ENCODE results near the gene SDK1.

Gene SDK1

GRCh38 chr7:4037877-4038276 lies 736.8 kb downstream of the SDK1 start:
- no peak overlapping the region for H3K4me3 ChIP-seq (ENCODE audit: low read depth, low read length)
- TF ChIP-seq, protein P1, sequence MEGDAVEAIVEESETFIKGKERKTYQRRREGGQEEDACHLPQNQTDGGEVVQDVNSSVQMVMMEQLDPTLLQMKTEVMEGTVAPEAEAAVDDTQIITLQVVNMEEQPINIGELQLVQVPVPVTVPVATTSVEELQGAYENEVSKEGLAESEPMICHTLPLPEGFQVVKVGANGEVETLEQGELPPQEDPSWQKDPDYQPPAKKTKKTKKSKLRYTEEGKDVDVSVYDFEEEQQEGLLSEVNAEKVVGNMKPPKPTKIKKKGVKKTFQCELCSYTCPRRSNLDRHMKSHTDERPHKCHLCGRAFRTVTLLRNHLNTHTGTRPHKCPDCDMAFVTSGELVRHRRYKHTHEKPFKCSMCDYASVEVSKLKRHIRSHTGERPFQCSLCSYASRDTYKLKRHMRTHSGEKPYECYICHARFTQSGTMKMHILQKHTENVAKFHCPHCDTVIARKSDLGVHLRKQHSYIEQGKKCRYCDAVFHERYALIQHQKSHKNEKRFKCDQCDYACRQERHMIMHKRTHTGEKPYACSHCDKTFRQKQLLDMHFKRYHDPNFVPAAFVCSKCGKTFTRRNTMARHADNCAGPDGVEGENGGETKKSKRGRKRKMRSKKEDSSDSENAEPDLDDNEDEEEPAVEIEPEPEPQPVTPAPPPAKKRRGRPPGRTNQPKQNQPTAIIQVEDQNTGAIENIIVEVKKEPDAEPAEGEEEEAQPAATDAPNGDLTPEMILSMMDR (IDR thresholded peaks at IDR 0.05; ENCODE audit: low read depth, low read length): no peak

DNA sequence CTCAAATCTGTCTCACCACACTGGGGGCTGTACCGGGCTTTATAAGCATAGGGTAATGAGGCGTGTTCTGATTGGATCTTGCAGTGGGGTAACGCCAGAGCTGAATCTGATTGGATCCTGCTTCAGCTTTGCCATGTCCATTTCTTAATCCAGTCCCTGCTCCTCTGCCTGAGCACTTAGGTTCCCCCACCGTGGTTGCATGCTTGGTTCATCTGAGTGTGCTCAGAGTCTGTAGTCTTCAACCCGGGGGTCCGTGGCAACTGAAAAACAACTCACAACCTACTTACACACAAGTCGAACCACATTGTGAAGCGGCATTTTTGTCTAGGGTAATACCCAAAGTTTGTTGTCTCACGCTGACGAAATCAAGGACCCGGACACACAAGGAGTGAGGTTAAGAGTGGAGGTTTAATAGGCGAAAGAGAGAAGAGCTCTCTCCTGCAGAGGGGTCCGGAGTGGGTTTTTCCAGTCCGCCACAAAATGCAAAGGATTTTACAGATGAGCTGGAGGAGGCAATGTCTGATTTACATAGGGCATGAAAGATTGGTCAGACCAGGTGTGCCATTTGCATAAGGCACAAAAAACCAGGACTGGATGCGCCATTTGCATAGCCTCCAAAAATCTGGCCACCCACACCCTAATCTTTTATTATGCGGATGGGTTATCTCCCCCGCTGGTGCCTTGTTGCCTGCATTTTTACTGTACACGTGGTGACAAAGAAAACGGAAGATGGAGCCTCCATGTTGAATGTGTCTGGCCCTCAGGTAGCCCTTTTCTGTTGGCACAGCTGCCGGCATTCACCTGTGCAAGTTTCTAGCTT lies 739.3 kb downstream of the SDK1 start:
- H3K4me3 ChIP-seq (ENCODE audit: low read depth, low read length): no peak overlapping the region
- TF ChIP-seq, protein P1 (IDR thresholded peaks at IDR 0.05; ENCODE audit: low read depth, low read length): no peak

DNA sequence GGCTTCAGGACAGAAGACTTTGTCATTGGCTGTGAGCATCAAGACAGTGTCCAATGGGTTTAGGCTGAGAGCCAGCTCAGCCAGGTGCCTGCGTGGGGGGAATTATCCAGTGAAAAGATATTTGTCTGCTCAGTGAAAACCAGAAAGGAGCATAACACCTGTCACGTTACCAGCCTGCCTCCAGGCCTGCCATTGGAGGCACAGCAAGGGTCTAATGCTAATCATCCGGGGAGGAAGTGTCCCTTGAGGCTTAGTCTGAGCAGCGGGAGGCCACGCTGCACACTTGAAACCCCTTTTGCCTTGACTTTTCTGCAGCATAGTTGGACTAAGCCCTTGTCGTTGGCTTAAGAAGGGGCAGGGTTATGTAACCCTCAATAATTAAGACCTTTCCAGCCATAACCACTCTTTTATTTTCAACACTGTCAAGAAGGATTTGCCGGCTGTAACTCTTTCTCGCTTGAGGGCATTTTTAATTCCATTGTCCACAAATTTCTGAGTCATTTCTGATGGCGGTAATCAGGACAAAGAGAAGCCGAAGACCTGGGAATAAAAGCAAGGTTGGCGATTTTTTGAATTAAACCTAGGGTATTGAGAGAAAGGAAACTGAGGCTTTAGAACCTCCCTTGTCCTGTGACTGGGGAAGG lies 741.5 kb downstream of the SDK1 start:
- H3K4me3 ChIP-seq (ENCODE audit: low read depth, low read length): no peak overlapping the region
- TF ChIP-seq, protein P1 (IDR thresholded peaks at IDR 0.05; ENCODE audit: low read depth, low read length): no peak

- TF ChIP-seq, protein P1 (IDR thresholded peaks at IDR 0.05; ENCODE audit: low read depth, low read length): no peak
- H3K4me3 ChIP-seq (ENCODE audit: low read depth, low read length): no peak overlapping the region
These were observed 742.9 kb downstream of the SDK1 start for GRCh38 chr7:4043988-4044387.

DNA sequence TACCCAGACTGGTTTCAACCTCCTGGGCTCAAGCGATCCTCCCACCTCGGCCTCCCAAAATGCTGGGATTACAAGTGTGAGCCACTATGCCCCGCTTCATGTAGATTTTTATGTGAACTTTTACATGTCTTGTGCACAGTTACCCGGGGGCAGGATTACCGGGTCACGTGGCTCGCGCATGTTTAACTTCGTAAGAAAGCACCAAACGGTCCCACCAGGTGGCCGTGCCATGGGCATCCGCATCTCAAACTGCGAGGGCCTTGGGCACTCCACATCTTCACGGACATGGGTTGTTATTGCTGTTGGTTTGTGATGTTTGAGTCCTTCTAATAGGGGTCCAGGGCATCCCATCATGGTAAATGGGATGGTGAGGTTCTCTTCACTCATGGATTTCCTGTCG lies 744.4 kb downstream of the SDK1 start:
- H3K4me3 ChIP-seq (ENCODE audit: low read depth, low read length): no peak overlapping the region
- TF ChIP-seq, protein P1 (IDR thresholded peaks at IDR 0.05; ENCODE audit: low read depth, low read length): no peak

DNA sequence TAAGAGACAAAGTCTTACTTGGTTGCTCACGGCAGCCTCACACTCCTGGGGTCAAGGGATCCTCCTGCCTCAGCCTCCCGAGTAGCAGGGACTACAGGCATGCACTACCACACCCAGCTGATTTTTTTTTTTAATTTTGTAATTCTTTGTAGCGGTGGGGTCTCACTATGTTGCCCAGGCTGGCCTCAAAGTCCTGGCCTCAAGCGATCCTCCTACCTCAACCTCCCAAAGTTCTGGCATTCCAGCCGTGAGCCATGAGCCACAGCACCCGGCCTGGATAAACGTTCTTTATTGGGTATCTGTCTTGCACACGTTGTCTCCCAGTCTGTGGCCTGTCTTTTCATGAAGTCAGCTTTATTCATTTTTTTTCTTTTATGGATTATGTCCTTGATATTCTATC lies 744.9 kb downstream of the SDK1 start:
- no peak overlapping the region for H3K4me3 ChIP-seq (ENCODE audit: low read depth, low read length)
- TF ChIP-seq, protein P1 (IDR thresholded peaks at IDR 0.05; ENCODE audit: low read depth, low read length): no peak

GRCh38 chr7:4048336-4048735 lies 747.3 kb downstream of the SDK1 start:
- no peak overlapping the region for H3K4me3 ChIP-seq (ENCODE audit: low read depth, low read length)
- TF ChIP-seq, protein P1 (IDR thresholded peaks at IDR 0.05; ENCODE audit: low read depth, low read length): no peak

Data from WI38 (cell line).